GM19328 (cell line): Measurements from ENCODE around the gene THAP8.

Source experiments
- ATAC-seq: cut with Tn5 transposase; IDR thresholded peaks from one replicate; pipeline ENCODE4 v1.9.1; 2021; ENCODE audit warnings: mild to moderate bottlenecking, moderate library complexity; ENCODE audit not compliant: unreplicated experiment

THAP8 gene

GRCh38 chr19:36031308-36031707 lies 22.8 kb downstream of the THAP8 start:
- no peak for ATAC-seq

GRCh38 chr19:36030264-36031148 lies 23.6 kb downstream of the THAP8 start:
- ATAC-seq = no peak

- no peak for ATAC-seq
These were observed 25.6 kb downstream of the THAP8 start for GRCh38 chr19:36028313-36029041.

- ATAC-seq = no peak
These were observed 26.4 kb downstream of the THAP8 start for GRCh38 chr19:36027696-36028095.

GRCh38 chr19:36026091-36026876 lies 27.8 kb downstream of the THAP8 start:
- no peak for ATAC-seq

GRCh38 chr19:36025541-36025940 lies 28.5 kb downstream of the THAP8 start:
- ATAC-seq = no peak

- no peak for ATAC-seq
These were observed 30.7 kb downstream of the THAP8 start for GRCh38 chr19:36023432-36023831.

- ATAC-seq = no peak
These were observed 34.9 kb downstream of the THAP8 start for GRCh38 chr19:36019061-36019670.

GRCh38 chr19:36014012-36014924 lies 39.8 kb downstream of the THAP8 start, which contains the start of gene ALKBH6:
Gene ALKBH6, minus strand, starts transcription at chr19:36014213. Its CDS starts 816 bp downstream, at chr19:36013397.
- peak; percentile 97 for ATAC-seq

GRCh38 chr19:36013280-36014011 lies 40.6 kb downstream of the THAP8 start:
- no peak for ATAC-seq

- ATAC-seq = no peak
These were observed 43.7 kb downstream of the THAP8 start for GRCh38 chr19:36010402-36010801.

- ATAC-seq = no peak
These were observed 44.3 kb downstream of the THAP8 start for GRCh38 chr19:36009633-36010379.

- no peak for ATAC-seq
These were observed 44.9 kb downstream of the THAP8 start for GRCh38 chr19:36009220-36009619.

- no peak for ATAC-seq
These were observed 45.6 kb downstream of the THAP8 start, which contains the start of gene SYNE4 for GRCh38 chr19:36008336-36008978. Gene SYNE4, minus strand, starts transcription at chr19:36008813. Its CDS starts 132 bp downstream, at chr19:36008681.

GRCh38 chr19:36006955-36007354 lies 47.1 kb downstream of the THAP8 start:
- no peak for ATAC-seq

GRCh38 chr19:36003284-36003683 lies 50.8 kb downstream of the THAP8 start:
- ATAC-seq = no peak

GRCh38 chr19:36001605-36002004 lies 52.5 kb downstream of the THAP8 start:
- ATAC-seq = no peak

- no peak for ATAC-seq
These were observed 57.3 kb downstream of the THAP8 start for GRCh38 chr19:35996777-35997176.
